NOMO-1 treated with dmso at 0.1 percent for 144 hours (cell line): Measurements from ENCODE around the gene IL13.

Experiments
- DNase-seq: peaks from one replicate; lab custom pipeline; 2025; ENCODE audit not compliant: unreplicated experiment; lab: John Stamatoyannopoulos, UW

The IL13 gene

DNA sequence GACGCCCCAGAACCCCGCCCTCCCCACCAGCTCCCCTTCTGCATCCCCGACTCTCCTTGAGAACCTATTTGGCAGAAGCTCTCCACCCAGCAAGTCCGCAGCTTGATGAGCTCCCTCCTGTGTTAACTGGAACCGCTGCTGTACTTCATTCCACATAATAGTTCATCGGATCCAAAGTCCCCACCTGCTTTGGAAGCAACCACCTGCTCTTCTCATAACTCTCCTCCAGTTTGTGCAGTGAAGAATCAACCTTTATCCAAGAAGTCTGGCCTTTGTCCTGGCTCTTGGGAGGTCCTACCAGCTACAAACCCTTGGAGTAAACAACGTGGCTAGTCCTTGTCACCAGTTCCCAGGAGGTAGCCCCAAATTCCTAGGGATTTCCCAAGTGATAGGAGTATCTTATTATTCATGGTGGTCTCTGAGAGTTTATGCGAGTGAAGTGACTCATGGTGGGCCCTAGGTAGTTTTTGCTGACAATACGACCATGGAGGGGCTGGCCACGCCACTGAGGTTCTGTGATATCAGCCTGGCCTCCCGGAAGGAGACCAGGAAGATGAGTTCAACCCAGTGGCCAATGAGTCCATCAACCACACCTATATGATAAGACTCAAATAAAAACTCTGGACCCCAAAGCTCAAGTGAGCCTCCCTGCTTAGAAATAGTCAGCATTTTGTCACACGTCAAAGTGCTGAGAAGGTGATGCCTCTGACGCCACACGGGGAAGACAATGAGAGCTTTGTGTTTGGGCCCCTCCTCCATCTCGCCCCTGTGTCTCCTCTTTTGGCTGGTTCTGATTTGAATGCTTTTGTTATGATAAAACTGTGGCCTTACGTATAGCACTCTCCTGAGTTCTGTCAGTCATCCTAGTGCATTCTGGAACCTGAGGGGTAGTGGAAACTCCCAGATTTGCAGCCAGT lies 12.3 kb downstream of the IL13 start:
- DNase-seq = no peak

DNA sequence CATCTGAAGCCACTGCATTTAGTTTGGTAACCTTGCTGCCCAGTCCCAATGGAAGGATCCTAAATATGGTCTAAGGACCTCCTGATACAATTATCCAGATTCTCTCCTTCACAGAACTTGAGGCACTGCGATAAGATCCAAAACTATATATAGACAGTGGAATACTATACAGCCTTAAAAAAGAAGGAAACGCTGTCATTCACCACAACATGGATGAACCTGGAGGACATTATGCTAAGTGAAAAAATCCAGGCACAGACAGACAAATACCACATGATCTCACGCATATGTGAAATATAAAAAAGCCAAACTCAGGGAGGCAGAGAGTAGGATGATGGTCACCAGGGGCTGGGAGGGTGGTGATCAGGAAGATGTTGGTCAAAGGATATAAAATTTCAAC lies 13.0 kb downstream of the IL13 start:
- no peak for DNase-seq

DNA sequence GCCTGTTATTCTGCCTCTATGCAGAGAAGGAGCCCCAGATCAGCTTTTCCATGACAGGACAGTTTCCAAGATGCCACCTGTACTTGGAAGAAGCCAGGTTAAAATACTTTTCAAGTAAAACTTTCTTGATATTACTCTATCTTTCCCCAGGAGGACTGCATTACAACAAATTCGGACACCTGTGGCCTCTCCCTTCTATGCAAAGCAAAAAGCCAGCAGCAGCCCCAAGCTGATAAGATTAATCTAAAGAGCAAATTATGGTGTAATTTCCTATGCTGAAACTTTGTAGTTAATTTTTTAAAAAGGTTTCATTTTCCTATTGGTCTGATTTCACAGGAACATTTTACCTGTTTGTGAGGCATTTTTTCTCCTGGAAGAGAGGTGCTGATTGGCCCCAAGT lies 15.5 kb downstream of the IL13 start:
- no peak for DNase-seq

DNA sequence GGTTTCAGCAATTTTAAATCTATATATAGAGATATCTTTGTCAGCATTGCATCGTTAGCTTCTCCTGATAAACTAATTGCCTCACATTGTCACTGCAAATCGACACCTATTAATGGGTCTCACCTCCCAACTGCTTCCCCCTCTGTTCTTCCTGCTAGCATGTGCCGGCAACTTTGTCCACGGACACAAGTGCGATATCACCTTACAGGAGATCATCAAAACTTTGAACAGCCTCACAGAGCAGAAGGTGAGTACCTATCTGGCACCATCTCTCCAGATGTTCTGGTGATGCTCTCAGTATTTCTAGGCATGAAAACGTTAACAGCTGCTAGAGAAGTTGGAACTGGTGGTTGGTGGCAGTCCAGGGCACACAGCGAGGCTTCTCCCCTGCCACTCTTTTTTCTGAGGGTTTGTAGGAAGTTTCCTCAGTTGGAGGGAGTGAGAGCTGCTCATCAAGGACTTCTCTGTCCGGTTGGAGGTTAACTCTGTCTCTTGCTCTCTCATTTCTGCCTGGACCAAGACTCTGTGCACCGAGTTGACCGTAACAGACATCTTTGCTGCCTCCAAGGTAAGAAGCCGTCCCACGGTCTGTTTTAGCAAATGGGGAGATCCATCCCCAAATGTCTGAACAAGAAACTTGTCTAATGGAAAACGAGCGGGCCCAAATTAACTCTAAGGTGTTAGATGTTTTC lies 16.1 kb downstream of the IL13 start, which contains the start of gene IL4:
TSS of gene IL4 (plus strand) at position 51 of the 692 bp plus-strand sequence. CDS start at position 113, 62 bp downstream.
- DNase-seq = no peak

DNA sequence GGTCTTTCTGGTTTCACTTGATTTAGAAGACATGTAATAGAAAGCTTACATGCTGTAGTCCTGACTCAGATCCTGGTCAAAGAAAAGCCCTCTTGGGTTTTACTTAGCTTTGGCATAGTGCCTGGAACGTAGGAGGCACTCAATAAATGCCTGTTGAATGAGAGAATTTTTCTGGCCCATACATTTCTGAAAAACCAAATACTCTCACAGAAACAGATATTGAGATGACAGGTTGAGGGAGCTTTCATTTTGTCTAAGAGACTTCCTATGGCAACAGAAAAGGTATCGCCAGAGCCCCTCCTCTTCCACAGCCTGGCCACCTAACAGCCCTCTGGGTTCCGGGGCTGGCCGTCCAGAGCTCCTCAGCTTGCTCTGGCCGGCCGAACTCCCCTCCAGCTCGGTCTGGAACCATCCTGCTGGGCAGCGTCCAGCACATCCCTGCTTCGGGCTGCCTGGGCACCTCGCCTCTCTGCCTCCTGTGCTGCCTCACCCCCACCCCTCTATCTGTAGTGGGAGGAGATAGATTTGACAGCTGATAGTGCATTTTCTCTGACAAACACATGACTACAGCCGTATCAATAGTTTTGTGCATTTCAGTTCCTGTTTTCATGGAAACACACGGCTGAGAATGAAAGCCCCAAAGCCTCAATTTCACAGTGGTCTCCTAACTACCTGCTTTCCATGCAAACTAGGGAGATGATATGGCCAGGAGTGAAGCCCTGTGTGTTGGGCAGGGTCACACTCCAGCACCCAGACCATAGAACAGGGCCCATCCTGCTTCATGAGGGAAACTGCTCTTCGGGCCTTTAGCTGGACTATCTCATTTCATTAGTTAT lies 16.9 kb downstream of the IL13 start:
- DNase-seq = no peak

DNA sequence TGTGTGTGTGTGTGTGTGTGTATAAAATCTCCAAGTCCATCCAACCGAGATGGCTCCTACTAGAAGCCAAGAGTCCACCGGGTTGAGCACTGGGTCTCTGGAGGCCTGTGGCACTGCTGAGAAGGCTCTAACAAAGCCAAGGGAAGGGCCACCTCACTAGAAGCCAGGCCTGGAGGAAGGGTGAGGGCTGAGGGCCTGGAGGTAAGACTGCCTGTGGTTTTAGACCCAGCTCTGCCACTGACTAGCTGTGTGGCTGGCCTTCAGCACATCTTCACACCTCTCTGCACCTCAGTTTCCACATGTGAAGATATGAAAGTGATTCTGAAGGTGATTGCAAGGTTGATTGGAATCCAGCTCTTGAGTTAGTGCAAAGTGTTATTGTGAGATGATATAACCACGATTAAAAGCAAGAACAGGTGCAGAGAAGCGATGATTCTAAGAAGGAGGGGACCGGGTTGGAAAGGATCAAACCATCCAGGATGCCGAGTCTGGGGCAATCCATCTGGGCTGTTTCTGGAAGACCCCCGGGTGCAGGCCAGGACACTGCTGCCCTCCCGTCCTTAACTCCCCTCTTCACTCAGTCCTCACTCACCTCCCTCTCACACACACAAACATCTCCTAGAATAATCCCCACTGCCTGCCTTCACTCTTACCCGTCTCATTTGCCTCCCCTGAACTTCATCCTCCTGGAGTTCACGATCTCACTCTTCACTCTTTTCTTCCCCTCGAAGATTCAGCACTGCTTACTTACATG lies 18.1 kb downstream of the IL13 start:
- DNase-seq = no peak

DNA sequence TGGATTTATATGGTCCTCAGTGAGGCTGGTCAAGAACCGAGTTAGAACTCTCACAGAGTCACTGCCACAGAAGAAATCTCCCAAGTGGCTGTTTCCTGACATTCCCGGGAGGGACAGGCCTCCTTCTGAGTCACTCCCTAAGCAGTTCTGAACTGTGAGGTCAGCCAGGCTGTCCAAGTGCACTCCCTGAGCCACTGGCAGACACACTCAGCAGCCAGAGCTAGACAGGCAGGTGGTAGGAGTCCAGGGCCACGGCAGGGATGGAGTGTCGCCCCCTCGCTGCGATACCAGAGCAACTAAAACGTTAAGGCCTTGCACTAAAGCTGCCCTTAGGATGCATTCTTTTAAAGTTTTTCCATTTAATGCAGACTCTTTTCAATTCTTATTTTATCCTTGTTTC lies 19.2 kb downstream of the IL13 start:
- DNase-seq = no peak

DNA sequence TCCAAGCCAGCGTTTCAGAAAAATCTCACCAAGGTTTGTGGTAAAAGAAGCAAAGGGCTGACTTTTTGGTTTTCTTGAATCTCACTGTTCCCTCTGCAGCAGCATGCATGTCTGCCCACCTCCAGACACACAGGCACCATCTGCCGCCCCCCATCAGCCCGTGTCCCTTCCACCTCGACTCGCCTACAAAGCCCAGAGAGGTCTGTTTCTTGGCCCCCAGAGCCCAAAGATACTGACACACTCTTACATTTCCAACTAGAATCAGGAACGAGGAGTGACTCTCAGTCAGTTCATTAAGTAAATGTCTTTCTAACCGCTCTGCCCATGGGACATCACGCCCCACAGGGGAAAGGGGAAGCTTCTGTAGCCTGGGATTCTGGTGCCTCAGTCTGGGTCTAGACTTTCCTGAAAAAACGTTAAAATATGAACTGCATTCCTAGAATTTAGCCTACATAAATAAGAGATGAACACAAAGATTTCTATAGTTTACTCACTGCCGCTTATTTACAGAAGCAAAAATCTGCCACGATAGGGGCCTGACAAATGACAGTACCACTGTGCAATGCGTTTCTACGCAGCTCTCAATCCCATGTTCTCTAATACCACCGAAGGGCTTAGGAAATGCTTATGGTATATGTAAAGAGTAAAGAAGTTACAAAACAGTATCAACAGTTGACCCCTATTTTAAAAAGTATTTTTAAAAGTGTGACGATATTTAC lies 19.9 kb downstream of the IL13 start:
- no peak for DNase-seq

DNA sequence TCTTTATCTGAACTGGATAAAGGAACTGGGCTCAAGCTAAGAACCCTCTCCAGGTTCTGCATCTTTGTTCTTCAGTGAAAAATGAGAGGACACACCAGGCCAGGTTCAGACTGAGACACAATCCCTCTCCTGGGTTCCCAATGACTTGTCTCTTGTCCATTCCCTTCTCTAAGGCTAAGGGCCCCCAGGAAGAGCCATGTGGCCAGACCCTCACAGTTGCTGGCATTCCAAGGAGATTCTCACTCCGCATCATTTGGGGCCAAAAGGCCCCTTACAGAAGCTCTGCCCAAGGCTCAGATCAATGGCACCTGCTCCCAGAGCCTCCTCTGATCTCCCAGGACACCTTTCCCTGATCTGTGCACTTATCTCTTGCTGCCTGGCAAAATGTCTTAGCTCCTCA lies 20.8 kb downstream of the IL13 start:
- DNase-seq = no peak

DNA sequence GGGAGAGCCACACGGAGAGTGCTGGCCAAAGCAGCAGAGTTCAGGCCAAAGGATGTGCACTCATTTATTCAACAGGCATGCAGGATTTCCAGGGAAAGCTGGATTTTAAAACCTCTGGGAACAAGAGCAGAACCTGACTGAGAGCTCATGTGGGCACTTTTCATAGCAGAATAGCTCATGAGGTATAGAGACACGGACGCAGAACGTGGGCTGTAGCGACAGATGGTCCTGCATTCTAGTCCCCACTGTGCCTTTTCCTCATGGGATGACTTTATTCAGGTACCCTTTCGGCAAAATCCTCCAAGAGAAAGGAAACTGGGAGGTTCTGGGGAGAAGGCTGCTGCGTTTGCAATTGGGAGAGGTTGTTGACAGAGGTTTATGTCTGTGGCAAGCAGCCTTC lies 21.2 kb downstream of the IL13 start:
- DNase-seq = no peak

DNA sequence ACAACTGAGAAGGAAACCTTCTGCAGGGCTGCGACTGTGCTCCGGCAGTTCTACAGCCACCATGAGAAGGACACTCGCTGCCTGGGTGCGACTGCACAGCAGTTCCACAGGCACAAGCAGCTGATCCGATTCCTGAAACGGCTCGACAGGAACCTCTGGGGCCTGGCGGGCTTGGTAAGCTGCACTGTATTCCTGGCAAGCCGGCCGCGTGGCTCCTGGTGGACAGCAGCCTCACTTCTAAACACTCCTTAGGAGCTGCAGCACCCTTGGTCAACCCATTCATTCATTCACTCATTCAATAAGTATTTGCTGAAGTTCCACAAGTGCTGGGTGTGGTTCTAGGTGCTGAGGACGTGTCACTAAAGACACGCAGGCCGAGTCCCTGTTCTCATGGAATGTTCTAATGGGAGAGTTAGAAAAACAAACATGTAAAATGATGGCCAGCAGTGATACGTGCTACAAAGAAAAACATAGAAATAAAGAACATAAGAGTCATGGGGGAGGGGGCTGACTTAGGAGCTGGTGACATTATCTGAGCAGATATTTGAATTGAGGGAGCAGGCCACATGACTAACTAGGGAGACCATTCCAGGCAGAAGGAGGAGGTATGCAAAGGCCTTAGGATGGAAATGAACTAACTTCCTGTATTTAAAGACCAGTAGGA lies 21.9 kb downstream of the IL13 start:
- DNase-seq = no peak

DNA sequence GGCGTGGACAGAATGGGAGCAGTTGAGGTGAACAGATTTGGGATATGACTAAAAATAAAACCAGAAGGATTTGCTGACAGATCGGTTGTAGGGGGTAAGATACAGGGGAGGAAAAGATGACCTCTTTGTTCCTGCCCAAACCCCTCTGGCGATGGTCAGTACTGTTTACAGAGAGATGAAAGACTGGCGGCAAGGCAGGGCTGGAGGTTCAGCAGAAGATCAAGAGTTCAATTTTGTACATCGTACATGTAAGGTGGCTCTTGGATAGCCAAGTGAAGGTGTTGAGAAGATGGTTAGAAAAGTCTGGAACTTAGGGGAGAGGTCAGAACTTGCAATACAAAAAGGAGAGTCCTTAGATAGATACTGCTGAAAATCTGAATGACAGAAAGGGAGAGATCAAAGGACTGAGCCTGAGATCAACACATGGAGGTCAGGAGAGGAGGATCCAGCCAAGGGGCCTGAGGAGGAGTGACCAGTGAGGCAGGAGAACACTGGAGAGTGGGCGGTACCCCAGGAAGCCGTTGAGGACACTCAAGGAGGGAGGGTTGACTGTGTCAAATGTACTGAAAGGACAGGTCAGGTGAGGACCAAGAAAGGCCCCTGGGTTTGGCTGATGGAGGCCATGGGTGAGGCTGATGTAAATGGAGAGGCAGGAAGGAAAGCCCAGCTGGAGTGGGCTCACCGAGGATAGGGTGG lies 23.0 kb downstream of the IL13 start:
- no peak for DNase-seq

DNA sequence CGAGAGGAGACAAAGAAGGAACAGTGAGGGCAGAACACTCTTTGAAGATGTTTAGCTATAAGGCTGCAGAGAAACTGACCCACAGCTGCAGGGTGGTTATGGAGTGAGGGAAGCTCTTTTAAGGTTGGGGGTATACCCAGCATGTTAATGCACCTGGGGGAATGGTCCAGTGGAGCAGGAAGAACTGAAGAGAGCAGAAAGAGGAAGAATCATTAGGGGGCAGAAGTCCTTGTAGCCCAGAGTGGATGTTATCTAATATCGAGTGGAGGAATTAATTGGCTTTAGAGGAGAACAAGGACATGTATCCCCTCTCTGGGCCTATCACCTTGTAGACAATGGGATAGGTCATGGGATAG lies 23.5 kb downstream of the IL13 start:
- no peak for DNase-seq

DNA sequence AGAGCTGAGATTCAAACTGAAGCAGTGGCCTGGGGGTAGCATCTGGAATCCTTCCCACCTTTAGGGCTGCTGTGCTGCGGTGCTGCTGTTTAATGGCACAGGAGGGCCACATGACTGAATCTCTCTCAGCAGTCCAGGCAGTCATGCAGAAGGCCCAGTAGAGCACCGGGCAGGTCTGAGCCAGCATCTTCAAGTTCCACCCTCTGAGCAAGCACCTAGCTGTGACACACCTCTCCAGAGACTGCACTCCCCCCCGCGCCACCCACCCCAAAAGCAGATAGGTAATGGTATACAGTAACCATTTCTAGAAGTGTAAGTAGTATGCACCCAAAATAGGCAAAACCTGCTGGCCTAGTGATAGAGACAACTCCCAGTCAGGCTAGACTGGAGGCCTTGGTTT lies 24.0 kb downstream of the IL13 start:
- no peak for DNase-seq

DNA sequence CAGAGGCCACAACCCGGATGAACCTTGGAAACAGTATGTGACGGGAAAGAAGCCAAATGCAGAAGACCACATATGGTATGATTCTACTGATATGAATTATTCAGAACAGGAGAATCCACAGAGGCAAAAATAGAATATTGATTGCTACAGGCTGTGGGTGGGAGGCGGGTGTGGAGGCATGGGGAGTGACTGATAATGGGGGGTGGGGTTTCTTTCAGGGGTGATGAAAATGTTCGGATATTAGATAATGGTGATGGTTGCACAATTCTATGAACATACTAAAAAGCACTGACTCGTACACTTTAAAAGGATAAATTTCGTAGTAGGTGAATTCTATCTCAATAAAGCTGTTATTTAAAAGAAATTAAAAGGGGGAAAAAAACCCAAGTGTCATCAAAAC lies 26.5 kb downstream of the IL13 start:
- DNase-seq = no peak

DNA sequence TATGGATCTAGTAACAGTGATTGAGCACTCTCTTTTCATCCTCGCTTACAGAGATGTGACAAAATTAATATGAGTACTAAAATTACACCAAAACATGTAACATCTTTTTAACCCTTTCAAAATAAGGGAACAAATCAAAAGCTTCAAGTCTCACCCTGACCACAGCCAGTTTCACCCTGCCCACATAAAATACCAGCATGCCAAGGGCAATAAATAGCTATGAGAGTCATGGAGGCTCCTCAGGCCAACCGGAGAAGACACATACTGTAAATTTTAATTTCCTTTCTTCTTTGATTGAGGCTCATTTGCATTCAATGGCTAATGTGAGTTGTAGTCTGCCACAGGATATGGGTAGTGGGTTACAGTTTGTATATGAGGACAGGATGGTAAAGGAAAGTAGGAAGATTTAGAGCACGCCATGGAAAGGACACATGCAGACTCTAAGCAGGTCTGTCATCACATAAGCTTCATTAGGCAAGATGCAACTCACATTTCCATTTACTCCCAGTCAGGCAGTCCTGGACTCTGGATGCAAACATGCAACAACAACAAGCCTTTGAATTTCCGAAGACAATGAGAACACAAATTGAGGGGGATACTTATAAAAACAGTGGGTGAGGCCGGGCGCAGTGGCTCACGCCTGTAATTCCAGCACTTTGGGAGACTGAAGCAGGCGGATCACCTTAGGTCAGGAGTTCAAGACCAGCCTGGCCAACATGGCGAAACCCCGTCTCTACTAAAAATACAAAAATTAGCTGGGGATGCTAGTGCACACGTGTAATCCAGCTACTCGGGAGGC lies 27.1 kb downstream of the IL13 start:
- DNase-seq = no peak

DNA sequence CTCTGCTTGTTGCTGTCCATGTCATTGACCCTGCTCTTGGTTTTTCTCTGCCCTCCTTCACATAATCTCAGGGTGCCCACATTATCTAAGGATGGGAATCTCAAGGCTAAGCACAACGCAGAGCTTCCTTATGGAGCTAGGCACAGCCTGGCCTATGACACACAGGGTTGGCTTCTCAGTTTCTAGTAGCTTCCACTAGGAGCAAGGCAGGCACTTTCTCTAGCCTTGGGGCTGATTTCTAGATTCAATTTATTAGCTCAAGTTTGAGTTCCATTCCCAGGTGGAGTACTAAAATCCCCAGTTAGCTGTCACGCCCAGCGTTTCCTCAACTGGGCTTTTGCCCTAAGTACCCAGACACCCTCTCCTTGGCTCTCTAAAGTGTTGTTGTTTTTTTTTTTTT lies 28.2 kb downstream of the IL13 start:
- DNase-seq = no peak

DNA sequence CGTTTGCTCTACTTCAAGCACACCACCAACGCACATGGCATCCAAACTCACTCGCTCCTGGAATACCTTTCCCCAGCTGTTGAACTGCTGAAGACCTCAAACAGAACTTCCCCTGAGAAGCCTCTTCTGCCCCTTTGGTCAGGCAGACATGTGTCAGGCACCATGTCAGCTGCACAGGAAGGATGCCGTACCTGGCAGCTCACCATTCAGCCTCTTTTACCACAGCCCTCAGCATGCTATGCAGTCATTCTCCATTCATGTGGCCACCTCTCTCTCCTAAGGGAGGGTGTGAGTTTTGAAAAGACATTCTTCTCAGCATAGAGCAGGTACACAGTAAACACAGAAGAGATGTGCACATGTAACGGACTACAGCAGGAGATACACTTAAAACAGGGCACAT lies 30.0 kb downstream of the IL13 start:
- no peak for DNase-seq
